Hematopoietic multipotent progenitor cell treated with erythropoietin and hydrocortisone succinate and interleukin-3 and kit ligand, for 6 days (in vitro differentiated cells): Measurements from ENCODE around the gene SDC1.

Source experiments
- DNase-seq: peaks from one replicate; pipeline ENCODE4 v3.0.0-alpha.2; 2015

Gene SDC1

DNA sequence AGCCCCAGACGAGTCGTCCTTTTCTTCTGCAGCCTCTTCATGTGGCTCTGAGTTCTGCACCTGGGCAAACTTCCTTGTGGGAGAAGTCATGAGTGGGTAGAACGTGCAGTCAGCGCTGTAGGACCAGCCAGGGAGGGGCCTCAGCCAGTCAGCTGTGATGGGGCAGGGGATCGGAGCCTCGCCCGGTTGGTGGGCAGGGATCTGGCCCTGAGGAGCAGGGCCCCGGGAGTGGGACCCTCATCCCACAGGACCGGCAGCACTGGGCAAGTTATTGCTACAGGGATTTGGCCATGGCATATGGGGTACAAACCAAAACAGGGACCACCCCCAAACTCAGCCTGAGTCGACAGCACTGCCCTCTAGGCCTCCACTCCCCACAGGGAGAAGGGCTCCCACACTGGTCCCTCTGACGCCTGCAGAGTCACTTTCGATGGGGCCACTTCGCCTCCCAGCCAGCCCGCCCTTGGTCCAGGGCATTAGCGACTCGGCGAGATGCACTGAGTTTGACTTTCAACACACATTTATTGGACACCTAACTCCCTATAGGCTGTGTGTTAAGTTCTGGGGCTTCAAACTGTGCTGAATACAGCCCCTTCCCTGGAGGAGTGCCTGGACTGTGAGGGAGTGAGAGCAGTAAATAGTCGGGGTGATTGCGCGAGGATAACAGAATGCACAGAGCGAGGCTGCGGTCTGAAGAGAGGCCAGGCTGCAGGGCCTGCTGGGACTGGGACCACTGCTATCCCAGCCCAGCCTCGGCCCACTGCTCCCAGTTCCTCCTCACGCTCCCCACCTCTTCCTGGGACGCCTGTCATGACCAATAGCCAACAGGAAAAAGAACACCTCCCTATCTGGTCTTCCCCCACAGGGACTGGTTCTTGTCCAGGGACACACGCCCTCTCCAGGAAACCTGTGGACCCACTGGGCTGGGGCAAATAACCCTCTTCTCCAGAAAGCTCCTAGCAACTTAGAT is 55.9 kb downstream of the SDC1 start:
- DNase-seq = no peak

DNA sequence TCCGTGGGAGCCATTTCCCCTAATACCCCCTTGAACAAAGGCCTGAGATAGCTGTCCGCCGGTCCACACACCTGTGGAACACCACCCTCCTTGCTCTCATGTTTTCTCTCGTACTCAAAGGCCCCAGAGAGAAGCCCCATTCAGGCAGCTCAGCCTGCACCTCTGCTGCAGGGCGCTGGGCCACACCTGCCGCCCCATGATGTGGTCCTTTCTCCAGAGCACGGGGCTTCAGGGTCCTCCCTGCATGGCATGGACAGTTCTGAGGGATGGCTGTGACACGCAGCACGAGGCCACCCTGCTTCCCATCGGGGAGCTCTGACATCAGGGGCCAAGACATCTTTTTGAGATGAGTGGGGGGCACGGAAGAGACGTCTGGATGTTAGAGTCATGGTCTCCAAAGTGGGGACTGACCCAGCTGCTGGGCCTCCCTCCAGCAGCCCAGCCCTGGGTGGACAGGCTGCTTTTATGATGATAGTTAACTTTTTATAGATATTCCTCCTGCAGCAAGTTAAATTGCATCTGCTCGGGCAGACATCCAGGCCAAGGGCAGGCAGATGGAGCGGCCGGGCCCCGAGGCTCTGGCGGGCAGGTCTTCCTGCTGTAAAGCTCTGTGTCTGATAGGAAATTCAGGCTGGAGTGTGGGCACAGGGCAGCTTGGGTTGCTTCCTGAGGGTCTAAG is 56.7 kb downstream of the SDC1 start:
- no peak for DNase-seq

DNA sequence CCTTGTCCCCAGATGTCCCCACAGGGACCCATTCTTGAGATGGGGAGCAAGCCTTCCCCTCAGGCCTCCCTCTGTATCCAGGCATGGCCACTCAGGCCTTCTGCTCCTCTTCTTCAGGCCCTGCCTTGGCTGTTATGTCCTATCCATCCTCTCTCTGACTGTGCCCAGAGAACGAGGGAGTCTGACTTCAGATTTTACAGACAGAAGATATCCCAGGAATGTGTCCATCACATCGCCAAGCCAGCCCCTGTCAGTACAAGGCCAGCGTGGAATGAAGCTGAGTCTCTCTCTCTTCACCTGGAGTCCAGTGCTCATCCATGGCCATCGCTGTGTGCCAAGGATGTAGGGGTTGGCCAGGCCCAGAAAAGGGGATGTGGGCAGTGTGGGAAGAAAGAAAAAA is 57.6 kb downstream of the SDC1 start:
- no peak for DNase-seq

DNA sequence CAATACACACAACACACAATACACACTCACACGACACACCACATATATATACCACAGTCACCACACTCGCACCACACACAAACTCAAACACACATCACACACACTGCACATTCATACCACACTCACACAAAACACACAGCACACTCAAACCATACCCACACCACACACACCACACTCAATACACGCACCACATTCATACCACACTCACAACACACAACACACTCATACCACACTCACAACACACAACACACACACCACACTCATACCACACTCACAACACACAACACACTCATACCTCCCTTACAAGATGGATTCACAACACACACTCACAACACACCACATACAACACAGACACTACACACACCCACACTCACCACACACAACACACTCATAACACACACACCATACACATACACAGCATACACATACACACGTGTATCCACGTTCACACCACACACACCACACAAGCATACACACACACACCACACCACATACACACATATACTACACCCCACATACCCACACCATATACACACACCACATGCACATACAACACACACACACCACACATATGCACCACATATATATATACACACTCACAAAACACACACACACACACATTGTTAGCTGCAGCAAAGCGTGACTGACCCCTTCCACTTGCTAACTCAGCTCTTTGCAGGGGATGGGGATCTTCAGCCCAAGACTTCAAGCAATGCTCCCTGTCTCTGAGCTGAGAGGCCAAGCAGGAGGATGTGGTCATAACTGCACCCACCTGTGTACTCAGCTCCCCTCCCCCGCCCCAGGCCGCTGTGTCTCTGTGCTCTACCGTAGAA is 59.0 kb downstream of the SDC1 start:
- no peak for DNase-seq

DNA sequence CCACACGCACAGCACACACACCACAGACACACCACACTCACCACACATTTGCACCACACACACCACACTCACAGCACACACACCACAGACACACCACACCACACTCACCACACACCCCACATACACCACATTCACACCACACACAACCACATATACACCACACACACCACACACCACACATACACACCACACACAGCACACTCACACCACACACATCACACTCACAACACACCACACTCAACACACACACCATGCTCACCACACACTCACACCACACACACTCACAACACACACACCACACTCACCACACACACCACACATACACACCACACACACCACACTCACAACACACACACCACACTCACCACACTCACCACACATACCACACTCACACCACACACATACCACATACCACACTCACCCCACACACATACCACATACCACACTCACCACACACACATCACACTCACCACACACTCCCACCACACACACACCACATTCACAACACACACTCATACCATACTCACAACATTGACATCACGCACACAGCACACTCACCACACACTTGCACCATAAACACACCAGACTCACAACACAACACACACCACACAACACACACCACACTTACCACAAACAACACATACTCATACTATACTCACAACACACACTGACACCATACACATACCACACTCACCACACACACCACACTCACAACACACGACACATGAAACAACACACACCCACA is 60.0 kb downstream of the SDC1 start:
- no peak for DNase-seq

DNA sequence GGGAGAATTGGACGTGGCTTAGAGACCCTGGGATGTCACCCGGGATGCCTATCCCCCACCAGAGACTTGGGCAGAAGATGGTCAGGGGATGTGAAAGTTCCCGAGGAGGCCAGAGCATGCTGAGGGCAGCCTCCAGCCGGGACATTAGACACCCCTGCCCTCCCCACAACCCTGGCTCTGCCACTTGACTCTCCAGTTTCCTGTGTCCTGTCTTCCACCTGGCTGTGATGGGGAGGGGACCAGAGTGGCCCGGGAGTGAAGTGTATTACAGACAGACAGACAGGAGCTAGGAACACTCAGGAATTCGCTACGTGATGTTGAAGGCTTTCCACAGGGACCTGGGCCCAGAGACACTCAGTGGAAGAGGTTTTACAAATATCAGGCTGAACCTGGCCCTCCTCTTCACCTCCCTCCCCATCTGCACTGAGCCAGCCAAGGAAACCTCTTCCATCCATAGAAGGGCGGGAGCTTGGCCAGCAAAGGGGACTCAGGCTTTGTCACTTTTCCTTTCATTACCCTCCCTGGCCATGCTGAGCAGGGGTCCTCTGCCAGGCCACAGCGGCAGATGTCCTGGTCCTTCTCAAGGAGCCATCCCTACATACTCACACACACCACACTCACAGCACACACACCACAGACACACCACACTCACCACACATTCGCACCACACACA is 60.7 kb downstream of the SDC1 start:
- peak; percentile 28 for DNase-seq

DNA sequence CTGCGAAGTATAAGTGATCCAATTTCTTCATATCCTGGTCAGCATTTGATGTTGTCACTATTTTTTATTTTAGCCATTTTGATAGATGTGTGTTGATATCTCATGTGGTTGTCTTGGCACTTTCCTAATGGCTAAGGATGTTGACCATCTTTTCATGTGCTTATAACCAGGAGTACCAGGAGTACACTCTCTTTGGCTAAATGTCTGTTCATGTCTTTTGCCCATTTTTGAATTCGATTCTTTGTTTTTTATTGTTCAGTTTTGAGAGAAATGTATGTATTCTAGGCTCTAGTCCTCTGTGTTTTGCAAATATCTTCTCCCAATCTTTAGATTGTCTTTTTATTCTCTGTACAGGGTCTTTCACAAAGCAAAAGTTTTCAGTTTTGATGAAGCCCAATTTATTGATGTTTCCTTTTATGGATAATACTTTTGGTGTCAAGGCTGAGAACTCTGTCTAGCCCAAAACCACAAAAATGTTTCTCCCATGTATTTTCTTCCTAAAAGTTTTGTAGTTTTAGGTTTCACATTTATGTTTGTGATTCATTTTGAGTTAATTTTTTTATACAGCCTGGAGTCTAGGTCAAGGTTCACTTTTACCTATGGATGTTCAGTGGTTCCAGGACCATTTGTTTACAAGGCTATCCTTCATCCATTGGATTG is 65.4 kb downstream of the SDC1 start:
- DNase-seq = no peak

DNA sequence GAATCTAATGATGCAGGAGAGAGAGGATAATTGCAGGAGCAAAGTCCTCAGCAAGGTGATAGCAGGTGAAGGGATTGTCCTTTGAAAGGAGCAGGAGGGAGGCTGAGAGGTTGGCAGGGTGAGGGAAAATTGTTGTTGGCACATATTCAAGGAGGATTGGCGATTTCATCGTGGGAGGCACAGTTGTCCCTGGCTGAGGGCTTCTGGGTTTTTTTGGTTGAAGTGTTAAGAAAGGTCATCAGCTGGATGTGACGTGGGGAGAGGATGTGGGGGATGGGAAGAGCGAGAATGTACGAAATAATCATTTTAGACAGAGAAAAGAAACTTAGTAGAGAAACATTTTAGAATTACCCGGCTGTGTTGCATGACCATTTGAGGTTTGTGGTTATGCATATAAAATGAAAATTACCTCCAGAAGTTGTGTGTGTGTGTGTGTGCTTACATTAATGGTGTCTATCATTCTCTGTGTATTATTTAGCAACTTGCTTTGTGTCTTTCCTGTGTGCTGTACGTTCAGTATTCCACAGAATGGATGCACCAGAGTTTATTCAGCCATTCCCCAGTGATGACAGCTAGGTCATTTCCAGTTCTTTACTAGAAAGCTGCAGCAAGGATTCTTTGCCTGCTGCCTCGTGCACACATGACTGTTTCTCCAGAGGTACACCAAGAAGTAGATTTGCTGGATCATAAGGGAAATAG is 67.6 kb downstream of the SDC1 start:
- DNase-seq = no peak

DNA sequence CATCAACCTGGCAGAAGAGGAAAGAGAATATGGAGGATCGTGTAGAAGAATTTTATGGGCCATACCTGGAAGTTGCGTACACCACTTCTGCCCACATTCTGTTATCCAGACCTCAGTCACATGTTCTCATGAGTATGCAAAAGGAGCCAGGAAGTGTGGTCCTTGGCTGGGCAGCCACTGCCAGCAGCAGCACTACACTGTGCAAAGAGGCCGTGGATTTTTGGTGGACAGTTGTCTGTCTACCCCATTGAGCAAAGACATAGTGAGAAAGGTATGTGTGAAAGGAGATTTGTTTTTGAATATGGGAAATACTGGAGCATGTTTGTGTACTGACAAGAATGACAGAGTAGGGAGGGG is 68.1 kb downstream of the SDC1 start:
- no peak for DNase-seq

DNA sequence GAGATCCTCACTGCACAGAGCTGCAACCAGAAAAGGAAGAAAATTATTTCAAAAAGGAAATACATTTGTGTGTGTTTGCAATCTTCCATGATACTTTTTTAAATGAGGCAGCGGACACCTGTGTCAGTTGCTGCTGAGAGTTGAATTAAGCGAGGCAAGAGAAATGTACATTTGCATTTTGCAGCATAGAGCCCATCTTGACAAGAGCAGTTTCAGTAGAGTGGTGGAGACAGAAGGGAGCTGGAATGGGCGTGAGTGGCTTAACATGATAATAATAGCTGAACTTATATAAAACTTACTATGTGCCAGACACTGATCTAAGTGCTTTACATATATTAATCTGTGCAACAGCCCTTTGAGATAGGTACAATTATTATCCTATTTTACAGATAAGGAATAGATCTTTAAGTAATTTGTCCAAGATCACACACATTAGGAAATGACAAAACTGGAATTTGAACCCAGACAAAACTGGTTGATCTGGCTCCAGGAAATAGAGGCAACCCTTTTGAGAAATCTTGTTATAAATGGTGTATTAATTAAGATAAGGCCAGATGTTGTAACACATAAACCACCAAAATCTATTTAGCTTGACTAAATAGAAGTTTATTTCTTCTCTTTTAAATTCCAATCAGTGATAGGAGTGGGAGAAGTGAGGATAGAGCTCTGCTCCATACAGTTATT is 68.7 kb downstream of the SDC1 start:
- DNase-seq = no peak

DNA sequence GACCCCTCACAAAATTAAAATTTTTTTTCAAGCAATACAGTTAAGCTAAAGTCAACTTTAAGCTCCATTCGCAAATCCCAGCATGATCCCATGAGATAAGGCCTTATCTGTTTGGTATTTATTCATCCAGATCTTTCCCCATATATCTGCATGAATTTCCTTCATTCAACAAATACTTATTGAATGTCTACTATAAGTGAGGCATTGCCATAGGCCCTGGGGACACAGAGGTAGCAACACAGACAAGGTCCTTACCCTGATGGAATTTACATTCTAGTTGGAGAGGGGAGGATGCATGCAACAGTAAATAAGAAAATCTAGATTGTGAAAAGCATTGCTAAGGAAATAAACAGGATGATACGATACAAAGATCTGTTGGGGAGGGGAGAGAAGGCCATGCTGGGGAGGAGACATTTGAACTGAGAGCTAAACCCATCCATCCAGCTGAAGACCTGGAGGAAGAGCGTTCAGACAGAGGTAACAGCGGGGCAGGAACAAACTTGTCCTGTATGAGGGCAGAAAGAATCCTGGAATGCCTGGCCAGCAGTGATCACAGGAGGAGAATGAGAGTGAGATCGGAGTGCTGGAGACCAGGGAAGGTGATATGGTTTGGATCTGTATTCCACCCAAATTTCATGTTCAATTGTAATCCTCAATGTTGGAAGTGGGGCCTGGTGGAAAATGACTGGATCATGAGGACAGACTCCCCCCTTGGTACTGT is 71.6 kb downstream of the SDC1 start:
- DNase-seq = no peak

DNA sequence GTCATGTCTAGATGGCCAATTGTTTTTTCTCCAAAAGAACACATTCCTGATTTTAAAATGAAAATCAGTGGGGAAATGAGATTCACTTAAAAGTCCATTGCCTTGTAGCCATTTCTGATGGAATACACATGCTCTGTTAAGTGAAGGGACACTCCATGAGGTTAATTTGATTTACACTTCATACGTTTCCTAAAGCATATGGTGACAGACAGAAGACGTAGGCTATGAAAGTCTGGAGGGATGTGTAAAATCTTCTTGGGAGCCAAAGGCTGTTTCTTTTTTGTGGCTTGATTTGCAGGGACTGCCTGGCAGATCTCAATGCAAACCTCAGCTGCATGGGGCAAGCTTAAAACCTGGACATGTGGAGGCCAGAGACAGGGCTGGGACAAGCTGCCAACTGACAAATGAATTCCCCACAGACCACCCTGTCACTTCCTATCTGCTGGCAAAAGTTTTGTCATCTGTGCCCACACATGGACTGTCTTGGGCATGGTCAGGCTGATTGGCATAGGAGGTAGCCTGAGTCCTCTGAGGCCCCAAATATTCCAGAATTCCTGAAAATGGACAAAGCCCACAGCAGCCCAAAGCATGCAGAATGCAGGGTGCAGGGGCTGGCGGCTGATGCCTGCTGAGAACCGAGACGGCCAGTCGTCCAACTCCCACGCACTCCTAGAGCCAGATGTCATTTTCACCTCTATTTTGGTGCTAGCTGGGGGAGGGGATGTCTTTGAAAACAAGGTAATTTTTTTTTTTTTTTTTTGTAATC is 73.9 kb downstream of the SDC1 start:
- DNase-seq = no peak
